GM13976 (cell line): ENCODE results near the gene CFAP299.
"Not testable (repeated sequence)": the region's sequence is repeated elsewhere in the genome, so short reads cannot be mapped to it uniquely, and the experiment has no call there.

Source experiments
- DNase-seq: peaks from one replicate; pipeline ENCODE4 v3.0.0; 2012; ENCODE audit warnings: low spot score
- CTCF ChIP-seq: IDR thresholded peaks from 2 replicates; pipeline ENCODE4 v1.5.1; 2012; ENCODE audit warnings: borderline replicate concordance, mild to moderate bottlenecking; ENCODE audit not compliant: insufficient read depth; ENCODE audit errors: extremely low read depth, missing control alignments, control extremely low read depth
- in situ Hi-C: fragments of 300-500 bp; cut with MboI; formaldehyde crosslinking; loops from one replicate; pipeline ENCODE4 v1.12.0; 2022; ENCODE audit warnings: low sequenced_read_pairs, mixed read lengths, inconsistent platforms; ENCODE audit not compliant: unreplicated experiment

The CFAP299 gene

GRCh38 chr4:80767944-80768343, 432.4 kb downstream of the CFAP299 start:
- TF ChIP-seq CTCF, result no peak
- DNase-seq, result no peak

GRCh38 chr4:80776168-80776567, 440.6 kb downstream of the CFAP299 start:
- in situ Hi-C loops, result no loop called here
- no peak for DNase-seq
- no peak for TF ChIP-seq CTCF

More at GRCh38 chr4:80767944-80768343, 432.4 kb downstream of the CFAP299 start:
- in situ Hi-C loops, result no loop called here

- no peak for DNase-seq
- in situ Hi-C loops, result no loop called here
- no peak for TF ChIP-seq CTCF
These were observed 445.9 kb downstream of the CFAP299 start for GRCh38 chr4:80781431-80781830.

GRCh38 chr4:80787306-80787705, 451.8 kb downstream of the CFAP299 start:
- no peak for TF ChIP-seq CTCF
- DNase-seq, result no peak
- in situ Hi-C loops, result no loop called here

GRCh38 chr4:80788798-80789197, 453.3 kb downstream of the CFAP299 start:
- no peak for TF ChIP-seq CTCF
- no peak for DNase-seq
- in situ Hi-C loops, result no loop called here

GRCh38 chr4:80790152-80790551, 454.6 kb downstream of the CFAP299 start:
- DNase-seq, result no peak
- in situ Hi-C loops, result no loop called here

GRCh38 chr4:80793660-80794059, 458.1 kb downstream of the CFAP299 start:
- in situ Hi-C loops, DNase-seq: not testable (repeated sequence)

More at GRCh38 chr4:80790152-80790551, 454.6 kb downstream of the CFAP299 start:
- no peak for TF ChIP-seq CTCF
